Left ventricle myocardium inferior (tissue), 1 donor: ENCODE measurements around the gene FTO. TPM values are rescaled to one million over a fixed set of nuclear protein-coding genes. Genes with fewer than 3 reads are reported as not detected.
A peak's percentile ranks its signal among the peaks of the same experiment; 100 is the strongest.

Experiments used
- DNase-seq: peaks from one replicate; pipeline ENCODE4 v3.0.0-alpha.2; 2020
- H3K27ac ChIP-seq: fragments of 200-600 bp; replicated peaks from 2 replicates; pipeline ENCODE4 v1.8.0; 2021
- H3K27me3 ChIP-seq: fragments of 200-600 bp; 2 replicates; pipeline ENCODE4 v1.8.0; 2021; ENCODE audit warnings: low read depth
- H3K36me3 ChIP-seq: fragments of 200-600 bp; 2 replicates; pipeline ENCODE4 v1.8.0; 2021
- H3K4me1 ChIP-seq: fragments of 200-600 bp; 2 replicates; pipeline ENCODE4 v1.8.0; 2021
- H3K4me3 ChIP-seq: fragments of 200-600 bp; 2 replicates; pipeline ENCODE4 v1.8.0; 2021; ENCODE audit warnings: mild to moderate bottlenecking, moderate library complexity
- H3K9me3 ChIP-seq: fragments of 200-600 bp; replicated peaks from 2 replicates; pipeline ENCODE4 v1.8.0; 2021
- CTCF ChIP-seq: fragments of 200-600 bp; IDR thresholded peaks from 2 replicates; pipeline ENCODE4 v1.8.0; 2021; ENCODE audit warnings: antibody characterized with exemption, mild to moderate bottlenecking, borderline replicate concordance
- intact Hi-C: fragments of 100-400 bp; cut with micrococcal nuclease; formaldehyde crosslinking; loops from one replicate; pipeline ENCODE4 v1.11.0; 2022
- total RNA-seq: library from RNA; stranded (reverse); fragmentation: NEBNext Ultra II Directional; extraction: Animal tissue kit (Norgen Biotek cat#: 25700); gene quantifications from one replicate; pipeline ENCODE4 v1.2.1, GENCODE V29; 2021
- donor health status: DM: no; HTN: yes; CAD: no; lungs with severe emphysema.

The FTO gene
- total RNA-seq, 1 donor from 2014 or later: 78.4 TPM

- H3K36me3 ChIP-seq: no peaks in the 10 kb centered on the region
- no peaks in the 10 kb centered on the region for H3K27me3 ChIP-seq
- no peaks in the 10 kb centered on the region for H3K9me3 ChIP-seq
- TF ChIP-seq CTCF: no peak
- H3K4me1 ChIP-seq: peaks cover 36% of the 10 kb centered on the region
- no peak overlapping the region for H3K4me3 ChIP-seq
- peak overlapping the region; percentile 45 for H3K27ac ChIP-seq
- no peak for DNase-seq
- intact Hi-C loops: no loop called here
These were observed 264.5 kb downstream of the FTO start for GRCh38 chr16:53968454-53968853.

- no peaks in the 10 kb centered on the region for H3K36me3 ChIP-seq
- intact Hi-C loops: no loop called here
- no peak for TF ChIP-seq CTCF
- no peaks in the 10 kb centered on the region for H3K27me3 ChIP-seq
- H3K27ac ChIP-seq: peak overlapping the region; percentile 45
- DNase-seq: no peak
- no peak overlapping the region for H3K4me3 ChIP-seq
- no peaks in the 10 kb centered on the region for H3K9me3 ChIP-seq
- H3K4me1 ChIP-seq: peaks cover 39% of the 10 kb centered on the region
These were observed 264.9 kb downstream of the FTO start for GRCh38 chr16:53968896-53969295.

GRCh38 chr16:53971616-53972015, 267.7 kb downstream of the FTO start:
- intact Hi-C loops: no loop called here
- H3K9me3 ChIP-seq: no peaks in the 10 kb centered on the region
- no peak overlapping the region for H3K4me3 ChIP-seq
- H3K27me3 ChIP-seq: no peaks in the 10 kb centered on the region
- no peaks in the 10 kb centered on the region for H3K36me3 ChIP-seq
- DNase-seq: no peak
- no peak for TF ChIP-seq CTCF
- no peak overlapping the region for H3K27ac ChIP-seq
- peaks cover 45% of the 10 kb centered on the region for H3K4me1 ChIP-seq

- TF ChIP-seq CTCF: no peak
- no peaks in the 10 kb centered on the region for H3K9me3 ChIP-seq
- no peaks in the 10 kb centered on the region for H3K27me3 ChIP-seq
- peaks cover 31% of the 10 kb centered on the region for H3K4me1 ChIP-seq
- peak; percentile 21 for DNase-seq
- intact Hi-C loops: no loop called here
- peak overlapping the region; percentile 2 for H3K27ac ChIP-seq
- H3K36me3 ChIP-seq: no peaks in the 10 kb centered on the region
- no peak overlapping the region for H3K4me3 ChIP-seq
These were observed 269.1 kb downstream of the FTO start for GRCh38 chr16:53973021-53973420.

- Histone ChIP-seq H3K36me3 (no peaks in the 10 kb centered on the region), H3K4me3 (no peak overlapping the region), H3K4me1 (peaks cover 18% of the 10 kb centered on the region), H3K9me3 (no peaks in the 10 kb centered on the region), H3K27me3 (no peaks in the 10 kb centered on the region), H3K27ac (no peak overlapping the region)
- TF ChIP-seq CTCF: no peak
- no peak for DNase-seq
- intact Hi-C loops: no loop called here
These were observed 270.6 kb downstream of the FTO start for GRCh38 chr16:53974484-53975080.

GRCh38 chr16:53980675-53981074, 276.7 kb downstream of the FTO start:
- Histone ChIP-seq H3K27ac (no peak overlapping the region), H3K36me3 (no peaks in the 10 kb centered on the region), H3K4me3 (no peak overlapping the region), H3K27me3 (no peaks in the 10 kb centered on the region), H3K9me3 (no peaks in the 10 kb centered on the region), H3K4me1 (peaks cover 7% of the 10 kb centered on the region)
- no peak for DNase-seq
- intact Hi-C loops: no loop called here
- no peak for TF ChIP-seq CTCF
